HG03095 (cell line): ENCODE results near the gene PTPN1.
"Not testable (repeated sequence)": the region's sequence is repeated elsewhere in the genome, so short reads cannot be mapped to it uniquely, and the experiment has no call there.

ENCODE experiments used
- ATAC-seq: cut with Tn5 transposase; IDR thresholded peaks from one replicate; pipeline ENCODE4 v1.9.1; 2021; ENCODE audit warnings: moderate library complexity; ENCODE audit not compliant: unreplicated experiment

Gene PTPN1

GRCh38 chr20:50527068-50527605 is 17.0 kb downstream of the PTPN1 start:
- ATAC-seq: no peak

- no peak for ATAC-seq
Observed at GRCh38 chr20:50528129-50528528, 17.9 kb downstream of the PTPN1 start.

GRCh38 chr20:50528804-50529351 is 18.7 kb downstream of the PTPN1 start:
- no peak for ATAC-seq

GRCh38 chr20:50532221-50532620 is 22.0 kb downstream of the PTPN1 start:
- no peak for ATAC-seq

GRCh38 chr20:50533061-50533460 is 22.9 kb downstream of the PTPN1 start:
- no peak for ATAC-seq

GRCh38 chr20:50533464-50533863 is 23.3 kb downstream of the PTPN1 start:
- no peak for ATAC-seq

- no peak for ATAC-seq
Observed at GRCh38 chr20:50534567-50534966, 24.4 kb downstream of the PTPN1 start.

DNA sequence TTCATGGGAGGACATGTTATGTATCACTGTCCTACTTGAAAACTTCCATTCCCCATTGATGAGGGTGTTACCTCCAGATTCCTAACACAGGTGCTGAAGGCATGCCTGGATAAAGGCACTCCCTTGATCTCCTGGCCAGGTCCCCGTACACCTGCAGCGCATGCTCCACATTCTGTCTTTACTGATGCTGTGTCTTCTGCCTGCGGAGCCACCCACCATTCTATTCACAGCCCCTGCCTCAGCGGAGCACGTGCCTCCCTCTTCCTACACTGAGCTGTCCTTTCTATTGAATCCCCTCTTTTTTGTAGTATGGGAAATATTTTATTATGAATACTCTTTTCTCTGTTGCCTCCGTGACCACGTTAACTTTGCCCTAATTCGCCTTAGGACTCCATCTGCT is 25.0 kb downstream of the PTPN1 start:
- no peak for ATAC-seq

DNA sequence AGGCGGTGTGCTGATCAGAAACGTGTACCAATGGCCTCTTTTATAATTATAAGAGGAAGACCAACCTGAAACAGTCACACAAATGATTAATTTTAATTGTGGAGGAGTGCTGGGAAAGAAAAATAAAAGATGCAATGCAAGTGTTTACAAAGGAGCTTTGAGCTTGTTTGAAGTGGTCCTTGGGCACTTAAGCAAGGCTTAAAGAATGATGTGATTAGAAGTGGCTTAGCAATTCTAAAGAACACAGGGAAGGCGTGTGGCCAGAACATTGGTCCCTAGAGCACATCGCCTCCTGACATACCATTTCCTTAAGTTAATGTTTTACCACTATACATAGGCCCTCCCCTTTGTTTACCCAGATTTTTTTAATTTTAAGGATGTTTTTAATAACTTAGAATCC is 26.1 kb downstream of the PTPN1 start:
- ATAC-seq: no peak

- no peak for ATAC-seq
Observed at GRCh38 chr20:50537546-50538201, 27.5 kb downstream of the PTPN1 start.

- no peak for ATAC-seq
Observed at GRCh38 chr20:50538276-50538675, 28.1 kb downstream of the PTPN1 start.

- not testable (repeated sequence) for ATAC-seq
Observed at GRCh38 chr20:50539798-50540197, 29.6 kb downstream of the PTPN1 start.

DNA sequence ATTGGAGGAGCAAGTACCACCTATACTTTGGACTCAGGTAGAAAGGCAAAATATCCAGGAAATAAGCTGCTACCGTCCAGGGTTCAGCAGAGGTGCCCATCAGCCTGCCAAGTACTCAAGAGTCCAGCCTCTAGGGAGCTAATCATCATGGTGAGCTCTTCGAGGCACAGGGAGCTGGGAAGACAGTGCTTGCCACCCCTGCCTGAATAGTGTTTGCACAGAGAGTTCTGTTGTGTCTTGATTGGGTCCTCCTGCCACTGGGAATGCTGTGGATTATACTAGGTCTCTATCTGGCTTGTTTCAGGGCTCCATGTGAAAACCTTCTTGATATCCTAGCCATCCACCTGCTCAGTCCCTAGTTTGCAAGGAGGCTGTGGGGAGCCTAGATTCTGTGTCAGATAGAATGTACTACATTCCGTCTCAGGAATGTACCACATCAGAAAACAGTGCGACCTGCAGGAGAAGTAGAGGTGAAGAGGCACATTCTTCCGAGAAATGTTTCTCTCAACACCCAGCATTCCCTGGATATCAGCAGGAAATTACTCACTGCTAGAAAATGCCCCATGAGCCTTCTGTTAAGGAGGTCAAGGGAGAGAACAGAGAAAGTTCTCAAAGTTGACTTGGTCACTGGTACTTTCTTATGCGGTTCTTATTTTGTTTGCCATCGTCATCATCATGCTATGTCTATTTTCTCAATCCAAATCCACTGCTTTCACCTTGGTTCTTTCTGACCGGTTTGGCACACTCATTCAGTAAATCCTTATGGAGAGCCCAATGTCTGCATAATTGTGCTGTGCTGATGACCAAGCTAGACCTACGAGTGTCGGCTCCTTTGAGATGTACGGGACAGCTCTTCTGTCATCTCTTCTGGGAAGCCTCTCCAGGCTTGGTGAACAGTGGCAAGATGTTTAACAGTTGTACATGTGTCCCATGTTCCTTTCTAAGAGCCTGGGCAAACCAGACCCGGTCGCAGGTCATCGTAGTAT is 30.7 kb downstream of the PTPN1 start:
- ATAC-seq: no peak

- ATAC-seq: peak; percentile 41
Observed at GRCh38 chr20:50541606-50542041, 31.4 kb downstream of the PTPN1 start.

- ATAC-seq: no peak
Observed at GRCh38 chr20:50543326-50543725, 33.1 kb downstream of the PTPN1 start.

- ATAC-seq: no peak
Observed at GRCh38 chr20:50545126-50545525, 34.9 kb downstream of the PTPN1 start.

GRCh38 chr20:50546729-50547314 is 36.6 kb downstream of the PTPN1 start:
- ATAC-seq: no peak

DNA sequence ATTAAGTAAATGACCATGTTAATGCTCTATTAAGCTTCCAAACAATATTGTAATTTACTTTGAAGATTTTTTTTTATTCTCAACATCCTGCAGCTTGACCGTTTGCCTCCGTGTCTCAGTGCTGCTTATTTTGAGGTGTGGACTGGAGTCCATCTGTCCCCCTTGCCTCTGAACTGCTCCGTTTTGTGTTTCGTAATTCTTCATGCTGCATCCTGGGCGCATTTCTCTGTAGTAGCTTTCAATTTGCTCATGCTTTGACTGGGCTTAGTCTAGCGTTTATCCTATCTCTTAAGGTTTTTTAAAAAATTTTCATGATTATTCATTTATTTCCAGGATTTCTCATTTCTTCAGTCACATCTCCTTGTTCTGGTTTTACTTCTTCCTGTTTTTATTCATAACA is 37.8 kb downstream of the PTPN1 start:
- ATAC-seq: no peak

GRCh38 chr20:50548396-50548795 is 38.2 kb downstream of the PTPN1 start:
- no peak for ATAC-seq

- no peak for ATAC-seq
Observed at GRCh38 chr20:50550531-50550930, 40.3 kb downstream of the PTPN1 start.

DNA sequence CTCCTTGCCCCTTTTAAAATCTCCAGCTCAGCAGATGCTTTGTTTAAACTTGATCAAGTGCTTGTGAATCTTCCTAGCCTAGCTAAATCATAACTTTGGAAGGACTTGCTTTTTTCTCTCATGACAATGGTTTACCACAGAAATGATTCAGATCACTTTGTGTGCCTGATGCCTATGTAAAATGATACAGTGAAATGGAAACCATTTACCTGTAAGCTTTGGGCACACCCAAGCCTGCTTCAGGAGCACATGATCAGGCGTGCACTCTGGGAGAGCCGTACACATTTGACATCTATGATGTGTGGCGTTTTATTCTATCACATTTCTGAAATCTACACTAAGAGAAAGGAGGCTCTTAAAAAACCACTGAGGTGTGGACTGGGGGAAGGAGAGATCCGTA is 41.1 kb downstream of the PTPN1 start:
- ATAC-seq: no peak
